Neuronal stem cell (in vitro differentiated cells): ENCODE data around the gene SPATA46.

ENCODE experiments used
- DNase-seq: peaks from one replicate; pipeline ENCODE4 v3.0.0-alpha.2; 2013; ENCODE audit warnings: low spot score
- H2AFZ ChIP-seq: one replicate; pipeline ENCODE4 v1.6.1; 2013; ENCODE audit warnings: mild to moderate bottlenecking, low read length, inconsistent platforms
- H2AK5ac ChIP-seq: 2 replicates; pipeline ENCODE4 v1.6.1; 2013; ENCODE audit warnings: low read depth, mild to moderate bottlenecking, inconsistent platforms, low read length, moderate library complexity, mixed read lengths
- H2BK120ac ChIP-seq: 2 replicates; pipeline ENCODE4 v1.6.1; 2013; ENCODE audit warnings: low read depth, mild to moderate bottlenecking, inconsistent platforms, low read length, moderate library complexity, mixed read lengths
- H2BK12ac ChIP-seq: one replicate; pipeline ENCODE4 v1.6.1; 2013; ENCODE audit warnings: low read length, inconsistent platforms
- H2BK15ac ChIP-seq: 2 replicates; pipeline ENCODE4 v1.6.1; 2013; ENCODE audit warnings: mild to moderate bottlenecking, low read length, inconsistent platforms, mixed read lengths
- H2BK5ac ChIP-seq: one replicate; pipeline ENCODE4 v1.6.1; 2013; ENCODE audit warnings: inconsistent platforms, mild to moderate bottlenecking, low read length, moderate library complexity
- H3K14ac ChIP-seq: one replicate; pipeline ENCODE4 v1.6.1; 2013; ENCODE audit warnings: low read length, inconsistent platforms
- H3K18ac ChIP-seq: 2 replicates; pipeline ENCODE4 v1.6.1; 2013; ENCODE audit warnings: low read length, inconsistent platforms
- H3K23ac ChIP-seq: 2 replicates; pipeline ENCODE4 v1.6.1; 2013; ENCODE audit warnings: low read depth, mild to moderate bottlenecking, mixed read lengths, low read length, inconsistent platforms; ENCODE audit not compliant: poor library complexity
- H3K27ac ChIP-seq: replicated peaks from 3 replicates; pipeline ENCODE4 v1.5.1; 2013; ENCODE audit warnings: low read length, inconsistent platforms
- H3K27me3 ChIP-seq, 3 experiments: 2 replicates each; pipeline ENCODE4 v1.6.1; 2013; ENCODE audit warnings: low read length in 3 of 3, mild to moderate bottlenecking in 2 of 3, inconsistent platforms in 1 of 3, low read depth in 1 of 3, mixed read lengths in 1 of 3, moderate library complexity in 1 of 3; ENCODE audit not compliant: control insufficient read depth in 3 of 3, insufficient read depth in 3 of 3
- H3K36me3 ChIP-seq, 2 donors: replicated peaks in 1 of 2; 2 replicates each; pipeline ENCODE4 v1.6.1; 2013; ENCODE audit warnings: low read length in 2 of 2; ENCODE audit not compliant: control insufficient read depth in 2 of 2, insufficient read depth in 2 of 2
- H3K4ac ChIP-seq: 2 replicates; pipeline ENCODE4 v1.6.1; 2013; ENCODE audit warnings: inconsistent platforms, mild to moderate bottlenecking, low read length, moderate library complexity
- H3K4me1 ChIP-seq, 2 donors: 1 replicate in 1 of 2; 2 replicates in 1 of 2; pipeline ENCODE4 v1.6.1; 2013; ENCODE audit warnings: low read length in 2 of 2, low read depth in 1 of 2; ENCODE audit not compliant: control insufficient read depth in 2 of 2, insufficient read depth in 1 of 2
- H3K4me2 ChIP-seq: one replicate; pipeline ENCODE4 v1.6.1; 2013; ENCODE audit warnings: mild to moderate bottlenecking, low read length, inconsistent platforms; ENCODE audit not compliant: insufficient read depth, poor library complexity, severe bottlenecking
- H3K4me3 ChIP-seq, 2 donors: 2 replicates each; pipeline ENCODE4 v1.5.1; 2013; ENCODE audit warnings: low read length in 2 of 2, mild to moderate bottlenecking in 2 of 2, inconsistent platforms in 1 of 2, moderate library complexity in 1 of 2
- H3K79me1 ChIP-seq: one replicate; pipeline ENCODE4 v1.6.1; 2013; ENCODE audit warnings: low read depth, mild to moderate bottlenecking, inconsistent platforms, low read length, moderate library complexity
- H3K9ac ChIP-seq: one replicate; pipeline ENCODE4 v1.6.1; 2013; ENCODE audit warnings: mild to moderate bottlenecking, low read depth, low read length, inconsistent platforms; ENCODE audit not compliant: poor library complexity
- H3K9me3 ChIP-seq, 2 donors: replicated peaks in 1 of 2; 2 replicates each; pipeline versions ENCODE3 to v1.6.1; 2013; ENCODE audit warnings: low read length in 2 of 2, mild to moderate bottlenecking in 2 of 2, inconsistent platforms in 1 of 2, low read depth in 1 of 2, mixed read lengths in 1 of 2, moderate library complexity in 1 of 2; ENCODE audit not compliant: control insufficient read depth in 2 of 2, insufficient read depth in 1 of 2
- H4K8ac ChIP-seq: one replicate; pipeline ENCODE4 v1.6.1; 2013; ENCODE audit warnings: low read depth, mild to moderate bottlenecking, inconsistent platforms, low read length, moderate library complexity
- H4K91ac ChIP-seq: one replicate; pipeline ENCODE4 v1.6.1; 2013; ENCODE audit warnings: low read length, low read depth, mild to moderate bottlenecking, inconsistent platforms; ENCODE audit not compliant: poor library complexity
- WGBS, 2 donors: extraction: QIAGEN DNeasy Blood & Tissue Kit; methylation state at CpG; one replicate each; pipeline ENCODE4 v1.1.7; 2013; ENCODE audit warnings: missing lambda C conversion rate in 2 of 2, mixed read lengths in 1 of 2; ENCODE audit not compliant: insufficient read length in 2 of 2, insufficient replicate concordance in 1 of 2; ENCODE audit errors: extremely low coverage in 2 of 2; 5-methylcytosine and 5-hydroxymethylcytosine counted together

SPATA46 gene

GRCh38 chr1:162389021-162389818, 12.6 kb upstream of the SPATA46 start:
- H3K18ac ChIP-seq: peak overlapping the region; percentile 8
- peak overlapping the region; percentile 57 for H3K27ac ChIP-seq
- H2AK5ac ChIP-seq: peak overlapping the region; percentile 16
- peaks cover 0 to 16% of the 10 kb centered on the region in 2 donors for H3K36me3 ChIP-seq
- H3K9ac ChIP-seq: no peak overlapping the region
- H2BK120ac ChIP-seq: no peak overlapping the region
- H3K23ac ChIP-seq: peak overlapping the region; percentile 36
- DNase-seq: no peak
- no CpG with 5 or more reads among the region's 11 CpGs for WGBS, 2 donors
- H3K4ac ChIP-seq: no peak overlapping the region
- H3K4me2 ChIP-seq: no peak overlapping the region
- H3K4me3 ChIP-seq: no peak overlapping the region
- H3K79me1 ChIP-seq: no peaks in the 10 kb centered on the region
- H4K8ac ChIP-seq: no peak overlapping the region
- peak overlapping the region; percentile 20 for H2BK5ac ChIP-seq
- H3K27me3 ChIP-seq: no peaks in the 10 kb centered on the region
- peak overlapping the region; percentile 53 for H2AFZ ChIP-seq
- H3K9me3 ChIP-seq: no peaks in the 10 kb centered on the region
- H2BK15ac ChIP-seq: peak overlapping the region; percentile 86
- H2BK12ac ChIP-seq: peak overlapping the region; percentile 46
- H4K91ac ChIP-seq: no peak overlapping the region
- H3K14ac ChIP-seq: no peak overlapping the region
- peaks cover 30 to 38% of the 10 kb centered on the region in 2 donors for H3K4me1 ChIP-seq

DNA sequence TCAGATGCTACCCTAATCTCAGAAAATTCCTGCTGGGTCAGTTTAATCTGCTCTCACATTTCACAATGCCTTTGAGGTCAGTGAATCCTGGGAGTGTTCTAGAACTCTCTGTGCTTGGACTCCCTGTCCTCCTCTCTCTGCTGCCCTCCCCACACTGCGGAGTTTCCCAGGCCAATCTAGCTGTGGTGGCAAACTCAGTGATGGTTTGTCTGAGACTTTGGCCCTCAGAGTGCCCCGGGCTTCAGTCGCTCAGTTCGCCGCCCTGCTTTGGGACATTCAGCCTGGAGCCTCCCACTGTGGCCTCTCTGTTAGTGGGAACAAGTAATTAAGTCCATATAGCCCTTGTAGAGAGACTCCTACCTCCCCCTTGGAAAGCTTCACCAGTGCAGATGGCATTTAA, 12.0 kb upstream of the SPATA46 start:
- Histone ChIP-seq H3K4me3 (no peak overlapping the region), H2BK5ac (no peak overlapping the region), H3K4me1 (peaks cover 35 to 44% of the 10 kb centered on the region in 2 donors), H3K9me3 (no peaks in the 10 kb centered on the region), H3K27ac (peak overlapping the region; percentile 57), H3K23ac (no peak overlapping the region), H2BK15ac (no peak overlapping the region), H2BK120ac (no peak overlapping the region), H3K9ac (no peak overlapping the region), H3K14ac (no peak overlapping the region), H3K18ac (no peak overlapping the region), H4K91ac (no peak overlapping the region), H3K27me3 (no peaks in the 10 kb centered on the region), H2BK12ac (no peak overlapping the region), H3K4me2 (no peak overlapping the region), H3K36me3 (peaks cover 0 to 22% of the 10 kb centered on the region in 2 donors), H3K79me1 (no peaks in the 10 kb centered on the region), H4K8ac (no peak overlapping the region), H2AK5ac (no peak overlapping the region), H2AFZ (peak overlapping the region; percentile 53), H3K4ac (no peak overlapping the region)
- no CpG with 5 or more reads among the region's 5 CpGs for WGBS, 2 donors
- no peak for DNase-seq

DNA sequence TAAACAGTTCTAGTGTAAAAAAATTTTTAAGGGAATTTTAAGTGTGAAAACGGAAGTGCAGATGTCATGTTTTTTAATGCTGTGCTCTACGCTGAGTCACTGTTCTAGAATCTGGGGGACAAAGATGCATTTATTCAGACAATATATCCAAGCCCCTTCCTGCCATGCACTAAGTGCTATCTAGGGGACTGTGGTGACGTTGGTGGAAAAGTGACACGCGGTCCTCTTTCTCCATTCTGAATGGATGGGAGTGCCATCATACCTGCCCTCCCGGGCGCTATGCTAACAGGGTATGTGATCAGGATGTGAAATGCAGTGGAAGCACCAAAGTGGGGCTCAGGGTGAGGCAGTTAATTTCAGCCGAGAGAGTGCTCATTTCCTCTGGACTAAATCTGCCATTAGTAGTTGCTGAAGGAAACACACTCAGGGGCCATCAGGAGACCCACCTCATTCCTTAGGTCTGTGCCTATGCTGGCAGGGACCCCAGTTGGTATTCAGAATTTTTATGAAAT, 11.5 kb upstream of the SPATA46 start:
- H2AK5ac ChIP-seq: no peak overlapping the region
- H4K91ac ChIP-seq: no peak overlapping the region
- no peak overlapping the region for H3K23ac ChIP-seq
- H2BK5ac ChIP-seq: no peak overlapping the region
- DNase-seq: no peak
- no peak overlapping the region for H3K9ac ChIP-seq
- no peak overlapping the region for H2BK15ac ChIP-seq
- no peak overlapping the region for H4K8ac ChIP-seq
- WGBS, 2 donors: 100% methylated on average over 1 of the region's 8 CpGs; no CpG with 5 or more reads in 1 of the 2 donors
- H3K18ac ChIP-seq: no peak overlapping the region
- H3K4me3 ChIP-seq: no peak overlapping the region
- no peaks in the 10 kb centered on the region for H3K27me3 ChIP-seq
- H3K9me3 ChIP-seq: no peaks in the 10 kb centered on the region
- H3K36me3 ChIP-seq: peaks cover 0 to 27% of the 10 kb centered on the region in 2 donors
- H3K4me2 ChIP-seq: no peak overlapping the region
- H2BK120ac ChIP-seq: no peak overlapping the region
- no peaks in the 10 kb centered on the region for H3K79me1 ChIP-seq
- no peak overlapping the region for H3K4ac ChIP-seq
- no peak overlapping the region for H3K27ac ChIP-seq
- no peak overlapping the region for H2AFZ ChIP-seq
- no peak overlapping the region for H2BK12ac ChIP-seq
- H3K14ac ChIP-seq: no peak overlapping the region
- peaks cover 38 to 48% of the 10 kb centered on the region in 2 donors for H3K4me1 ChIP-seq

DNA sequence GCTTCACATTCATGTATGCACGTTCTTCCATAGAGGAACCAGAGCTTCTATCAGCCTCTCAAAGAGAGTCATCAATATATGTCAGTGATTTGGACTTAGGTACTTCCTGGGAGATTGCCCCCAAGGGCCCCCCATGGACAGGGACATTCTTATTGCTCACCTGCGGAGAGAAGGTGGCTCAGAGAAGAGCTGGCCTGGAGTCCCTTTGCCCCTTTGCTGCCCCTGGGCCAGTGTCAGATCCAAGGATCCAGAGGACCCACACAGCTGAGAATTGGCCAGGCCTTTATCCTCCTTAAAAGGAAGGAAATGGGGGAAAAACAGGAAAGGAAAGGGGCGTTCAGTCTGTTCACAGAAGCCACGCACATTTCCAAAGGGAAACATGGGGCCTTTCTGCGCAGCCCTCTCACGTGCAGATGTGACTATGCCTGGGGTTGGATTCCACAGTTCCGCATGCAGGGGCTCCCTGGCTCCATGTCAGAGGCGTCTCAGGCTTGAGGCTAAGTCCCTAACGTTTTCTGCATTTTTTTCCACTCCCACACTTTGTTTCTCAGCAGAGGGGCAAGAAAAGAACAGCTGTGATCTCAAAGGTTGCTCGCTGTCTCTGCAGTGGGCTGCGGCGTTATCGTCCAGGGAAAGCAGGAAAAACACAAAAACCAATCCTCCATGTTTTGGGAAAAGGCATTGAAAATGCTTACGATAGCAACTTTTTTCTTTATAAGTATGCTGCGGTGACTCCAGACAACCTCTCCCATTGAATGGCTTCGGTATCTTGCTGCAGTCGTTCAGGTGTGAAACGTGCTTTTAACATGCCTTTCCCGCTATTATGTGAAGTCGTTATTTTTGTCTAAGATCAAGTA, 10.8 kb upstream of the SPATA46 start:
- Histone ChIP-seq H4K91ac (no peak overlapping the region), H3K4ac (no peak overlapping the region), H4K8ac (no peak overlapping the region), H2BK12ac (no peak overlapping the region), H3K14ac (no peak overlapping the region), H3K9me3 (no peaks in the 10 kb centered on the region), H3K23ac (no peak overlapping the region), H3K4me3 (no peak overlapping the region), H2AFZ (no peak overlapping the region), H2BK120ac (no peak overlapping the region), H3K4me2 (no peak overlapping the region), H3K27me3 (no peaks in the 10 kb centered on the region), H3K36me3 (peaks cover 0 to 33% of the 10 kb centered on the region in 2 donors), H3K79me1 (no peaks in the 10 kb centered on the region), H3K18ac (peak overlapping the region; percentile 9), H2BK15ac (no peak overlapping the region), H3K9ac (no peak overlapping the region), H3K4me1 (peaks cover 38 to 49% of the 10 kb centered on the region in 2 donors), H2BK5ac (no peak overlapping the region), H2AK5ac (no peak overlapping the region), H3K27ac (peak overlapping the region; percentile 1)
- WGBS, 2 donors: no CpG with 5 or more reads among the region's 20 CpGs
- DNase-seq: no peak
